OCI-LY7 (cell line): Measurements from ENCODE around the gene ZNF585A.
"Not testable (repeated sequence)": the region's sequence is repeated elsewhere in the genome, so short reads cannot be mapped to it uniquely, and the experiment has no call there.

Source experiments
- CTCF ChIP-seq: fragments of 200-600 bp; sonication (generic); conservative IDR thresholded peaks from 2 replicates; pipeline ENCODE4 v1.5.1; 2014; ENCODE audit warnings: mild to moderate bottlenecking, antibody characterized with exemption, low read length, moderate library complexity, mixed read lengths
- EZH2phosphoT487 ChIP-seq: fragments of 200-600 bp; sonication (generic); IDR thresholded peaks from 2 replicates; pipeline ENCODE4 v1.6.1; 2018; ENCODE audit warnings: low read depth, borderline replicate concordance, mild to moderate bottlenecking, mixed run types, antibody characterized with exemption, low read length, moderate library complexity, mixed read lengths

DNA sequence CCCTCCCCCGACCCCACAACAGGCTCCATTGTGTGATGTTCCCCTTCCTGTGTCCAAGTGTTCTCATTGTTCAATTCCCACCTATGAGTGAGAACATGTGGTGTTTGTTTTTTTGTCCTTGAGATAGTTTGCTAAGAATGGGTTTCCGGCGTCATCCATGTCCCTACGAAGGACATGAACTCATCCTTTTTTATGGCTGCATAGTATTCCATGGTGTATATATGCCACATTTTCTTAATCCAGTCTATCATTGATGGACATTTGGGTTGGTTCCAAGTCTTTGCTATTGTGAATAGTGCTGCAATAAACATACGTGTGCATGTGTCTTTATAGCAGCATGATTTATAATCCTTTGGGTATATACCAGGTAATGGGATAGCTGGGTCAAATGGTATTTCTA, 68.4 kb downstream of the ZNF585A start:
- TF ChIP-seq CTCF, EZH2phosphoT487: not testable (repeated sequence)
